ENCODE measurements around the gene C5AR1. TPM values are rescaled to one million over a fixed set of nuclear protein-coding genes. Genes with fewer than 3 reads are reported as not detected.
A peak's percentile ranks its signal among the peaks of the same experiment; 100 is the strongest.

C5AR1 gene
- total and polyA plus RNA-seq, 9 of the 15 experiments (the other 6 are each of a cell fraction or from before 2014, with no cell fraction given), result 0.06 to 1.6 (median 0.28) TPM; not detected in 3

DNA sequence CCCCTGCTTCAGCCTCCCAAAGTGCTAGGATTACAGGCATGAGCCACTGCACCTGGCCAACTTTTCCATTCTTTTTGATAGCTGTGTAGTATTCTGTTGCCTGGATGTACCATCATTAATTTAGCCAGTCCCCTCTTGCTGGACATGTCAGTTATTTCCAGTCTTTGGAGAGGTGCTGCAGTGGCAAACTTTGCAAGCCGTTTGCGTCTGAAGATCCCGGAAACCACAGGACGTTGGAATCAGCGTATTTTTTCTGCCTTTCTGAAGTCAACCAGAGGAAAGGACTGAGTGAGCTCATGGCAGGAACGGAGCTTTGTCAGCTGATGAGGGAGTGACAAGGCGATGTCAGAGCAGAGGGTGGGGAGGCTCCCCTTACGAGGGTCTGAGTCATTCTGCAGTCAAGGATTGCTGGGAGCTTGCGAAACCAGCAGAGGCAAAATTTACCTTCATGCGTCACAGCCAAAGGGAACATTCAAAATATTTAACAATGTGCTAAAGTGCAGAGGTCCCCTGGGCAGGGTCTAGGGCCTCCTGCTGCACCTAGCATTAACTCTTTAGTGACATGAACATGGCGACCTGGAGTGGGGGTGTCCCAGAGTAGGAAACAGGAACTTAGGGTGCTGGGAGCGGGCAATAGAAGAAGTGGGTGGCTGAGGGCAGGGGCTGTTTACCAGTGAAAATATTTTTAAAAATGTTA lies 5.6 kb downstream of the C5AR1 start (continued):
- TF ChIP-seq SPI1 (IDR thresholded peaks at IDR 0.05; ENCODE audit: borderline replicate concordance, low read depth, low read length), result 0 out of 2 replicates have a peak, but pooled peaks have one; percentile 12
- TF ChIP-seq TCF7 (IDR thresholded peaks at IDR 0.05; ENCODE audit: borderline replicate concordance), result no peak
- peak in 1 of 2 experiments; percentile 67; a peak in 1 of 4 replicates for TF ChIP-seq TBL1XR1 (IDR thresholded peaks at IDR 0.05; ENCODE audit: low read length in 2 of 2)
- TF ChIP-seq TEAD2 (tag; IDR thresholded peaks at IDR 0.05), result no peak
- no peak for TF ChIP-seq BRD4 (IDR thresholded peaks at IDR 0.05)
- no peak for TF ChIP-seq COPS2 (conservative IDR thresholded peaks at IDR 0.05)
- no peak for TF ChIP-seq SREBF1 (IDR thresholded peaks at IDR 0.05; ENCODE audit: borderline replicate concordance, low read depth, low read length)
- peak; percentile 76 for TF ChIP-seq EP400 (IDR thresholded peaks at IDR 0.05)
- peak; percentile 72 for TF ChIP-seq CXXC5 (CRISPR knock-in tag; IDR thresholded peaks at IDR 0.05)
- TF ChIP-seq CREB5 (CRISPR knock-in tag; IDR thresholded peaks at IDR 0.05), result no peak
- no peak for TF ChIP-seq SIX5 (IDR thresholded peaks at IDR 0.05; ENCODE audit: borderline replicate concordance in 1 of 2, insufficient read depth in 1 of 2, low read depth in 1 of 2, low read length in 2 of 2)
- no peak for TF ChIP-seq POU5F1 (IDR thresholded peaks at IDR 0.05; ENCODE audit: borderline replicate concordance, low read depth, low read length, partially characterized antibody)
- no peak for TF ChIP-seq ZNF57 (CRISPR knock-in tag; IDR thresholded peaks at IDR 0.05)
- TF ChIP-seq ZNF384 (IDR thresholded peaks at IDR 0.05; ENCODE audit: low read depth, low read length), result peak; percentile 51
- peak; percentile 98 for TF ChIP-seq CEBPG (CRISPR knock-in tag; IDR thresholded peaks at IDR 0.05)
- TF ChIP-seq CEBPG (tag; conservative IDR thresholded peaks at IDR 0.05 in 1 of 2, IDR thresholded peaks at IDR 0.05 in 1 of 2), result peak; percentile 96 to 99
- no peak for TF ChIP-seq FOXP1 (CRISPR knock-in tag; IDR thresholded peaks at IDR 0.05)
- TF ChIP-seq LARP7 (IDR thresholded peaks at IDR 0.05), result no peak
- no peak for TF ChIP-seq ZC3H11A (IDR thresholded peaks at IDR 0.05; ENCODE audit: low read depth, low read length)
- no peak for TF ChIP-seq ZNF274 (IDR thresholded peaks at IDR 0.05; ENCODE audit: borderline replicate concordance, low read depth, low read length)
- peak; percentile 77; the same call in 1 of the 2 replicates for TF ChIP-seq L3MBTL2 (IDR thresholded peaks at IDR 0.05)
- no peak for TF ChIP-seq ZNF41 (CRISPR knock-in tag; conservative IDR thresholded peaks at IDR 0.05)
- no peak for TF ChIP-seq ZFP91 (CRISPR knock-in tag; IDR thresholded peaks at IDR 0.05)
- TF ChIP-seq ZNF668 (CRISPR knock-in tag; IDR thresholded peaks at IDR 0.05), result no peak
- no peak for TF ChIP-seq ZNF212 (CRISPR knock-in tag; IDR thresholded peaks at IDR 0.05)
- TF ChIP-seq ARID3B (CRISPR knock-in tag; IDR thresholded peaks at IDR 0.05; ENCODE audit: borderline replicate concordance), result no peak
- TF ChIP-seq ZNF184 (CRISPR knock-in tag; IDR thresholded peaks at IDR 0.05), result no peak

Data from K562 (cell line).